K562 (cell line): ENCODE measurements around the gene USHBP1. TPM values are rescaled to one million over a fixed set of nuclear protein-coding genes. Genes with fewer than 3 reads are reported as not detected.

Experiments
- ATF3 ChIP-seq, 2 experiments: fragments of 450-650 bp in 1 of 2; sonication (generic) in 1 of 2; formaldehyde crosslinking in 1 of 2; IDR thresholded peaks in 1 of 2; conservative IDR thresholded peaks in 1 of 2; 2 replicates each; pipeline versions ENCODE4 v1.6.1 to v1.8.1; 2016 to 2023; ENCODE audit warnings: mild to moderate bottlenecking in 2 of 2, moderate library complexity in 2 of 2, inconsistent platforms in 1 of 2, missing genetic modification reagents in 1 of 2
- E2F3 ChIP-seq: fragments of 250-450 bp; sonication (Bioruptor Pico); IDR thresholded peaks from 2 replicates; pipeline ENCODE4 v1.4.0; 2020; ENCODE audit warnings: mild to moderate bottlenecking
- ERF ChIP-seq: fragments of 450-650 bp; formaldehyde crosslinking; IDR thresholded peaks from 2 replicates; pipeline ENCODE4 v1.4.0; 2020; ENCODE audit warnings: mild to moderate bottlenecking, mixed read lengths
- FOXP4 ChIP-seq: sonication (generic); formaldehyde crosslinking; IDR thresholded peaks from 2 replicates; pipeline ENCODE4 v1.8.0; 2022; ENCODE audit warnings: mild to moderate bottlenecking, missing genetic modification reagents, borderline replicate concordance
- GABPA ChIP-seq: fragments of 200-800 bp; sonication (Bioruptor generic); conservative IDR thresholded peaks from 2 replicates; pipeline ENCODE4 v1.6.1; 2016; ENCODE audit warnings: low read depth, missing genetic modification characterization, missing compliant biosample characterization
- GTF2E2 ChIP-seq: fragments of 200-800 bp; sonication (Bioruptor generic); IDR thresholded peaks from 2 replicates; pipeline ENCODE4 v1.6.1; 2016; ENCODE audit warnings: missing genetic modification characterization, missing compliant biosample characterization
- HMGN3 ChIP-seq: IDR thresholded peaks from 2 replicates; pipeline ENCODE4 v1.6.1; 2011; ENCODE audit warnings: borderline replicate concordance, low read depth, mild to moderate bottlenecking, mixed read lengths, low read length; ENCODE audit not compliant: insufficient read length; ENCODE audit errors: extremely low read depth
- KAT2B ChIP-seq: IDR thresholded peaks from one replicate; pipeline ENCODE4 v1.6.1; 2012; ENCODE audit warnings: low read depth, mild to moderate bottlenecking, control low read depth, inconsistent platforms, low read length, moderate library complexity
- MTA1 ChIP-seq: fragments of 450-650 bp; IDR thresholded peaks from 2 replicates; pipeline ENCODE4 v1.6.1; 2017; ENCODE audit warnings: borderline replicate concordance
- NEUROD1 ChIP-seq: fragments of 150-350 bp; IDR thresholded peaks from 2 replicates; pipeline ENCODE4 v1.6.1; 2014; ENCODE audit warnings: borderline replicate concordance, low read length, low read depth; ENCODE audit not compliant: partially characterized antibody
- NFATC3 ChIP-seq: fragments of 450-650 bp; IDR thresholded peaks from 2 replicates; pipeline ENCODE4 v1.6.1; 2017; ENCODE audit warnings: mild to moderate bottlenecking
- NR1H2 ChIP-seq: sonication (generic); formaldehyde crosslinking; IDR thresholded peaks from 2 replicates; pipeline ENCODE4 v1.4.0; 2020; ENCODE audit warnings: mild to moderate bottlenecking, missing genetic modification reagents
- POLR2H ChIP-seq: IDR thresholded peaks from 2 replicates; pipeline ENCODE4 v1.6.1; 2016; ENCODE audit warnings: missing genetic modification characterization, low read depth, mild to moderate bottlenecking, control low read depth, missing compliant biosample characterization, moderate library complexity
- RFX7 ChIP-seq: fragments of 250-450 bp; sonication (Bioruptor Pico); IDR thresholded peaks from 2 replicates; pipeline ENCODE4 v1.5.1; 2021; ENCODE audit warnings: mild to moderate bottlenecking
- polyA plus RNA-seq, 8 experiments: library from polyadenylated mRNA; depleted of rRNA in 4 of 8; stranded (reverse) in 5 of 8; unstranded in 3 of 8; fragments of >200 nt; fragmentation: Nextera tagmentation in 2 of 8; fragmentation: Illumina TruSeq in 1 of 8; extraction: Ambion mirVana in 2 of 8; extraction: Trizol in 1 of 8; gene quantifications; 2 replicates each; pipeline versions ENCODE4 v1.2.1 to v1.2.3, GENCODE V29; 2011 to 2014; ENCODE audit warnings: inconsistent platforms in 1 of 8, missing spikeins in 1 of 8
- total RNA-seq, 7 experiments: library from RNA; depleted of rRNA in 6 of 7; stranded (reverse); fragments of >200 nt in 6 of 7; fragmentation: Illumina TruSeq in 2 of 7; extraction: Trizol in 2 of 7; gene quantifications; 2 replicates each; pipeline versions ENCODE4 v1.2.1 to v1.2.3, GENCODE V29; 2011 to 2021; ENCODE audit warnings: low replicate concordance in 1 of 7
- TF ChIP-seq, protein P1 (sequence below): fragments of 250-450 bp; sonication (Bioruptor Pico); IDR thresholded peaks from 2 replicates; pipeline ENCODE4 v1.5.0; 2021; ENCODE audit warnings: mild to moderate bottlenecking, moderate library complexity
- TF ChIP-seq, protein P2 (sequence below): fragments of 150-350 bp; IDR thresholded peaks from 2 replicates; pipeline ENCODE4 v1.6.1; 2014; ENCODE audit warnings: low read depth, mild to moderate bottlenecking, low read length, borderline replicate concordance

The USHBP1 gene
- total and polyA plus RNA-seq, 9 of the 15 experiments (the other 6 are each of a cell fraction or from before 2014, with no cell fraction given): 0.03 to 0.10 (median 0.05) TPM; not detected in 5

- TF ChIP-seq, protein P1, sequence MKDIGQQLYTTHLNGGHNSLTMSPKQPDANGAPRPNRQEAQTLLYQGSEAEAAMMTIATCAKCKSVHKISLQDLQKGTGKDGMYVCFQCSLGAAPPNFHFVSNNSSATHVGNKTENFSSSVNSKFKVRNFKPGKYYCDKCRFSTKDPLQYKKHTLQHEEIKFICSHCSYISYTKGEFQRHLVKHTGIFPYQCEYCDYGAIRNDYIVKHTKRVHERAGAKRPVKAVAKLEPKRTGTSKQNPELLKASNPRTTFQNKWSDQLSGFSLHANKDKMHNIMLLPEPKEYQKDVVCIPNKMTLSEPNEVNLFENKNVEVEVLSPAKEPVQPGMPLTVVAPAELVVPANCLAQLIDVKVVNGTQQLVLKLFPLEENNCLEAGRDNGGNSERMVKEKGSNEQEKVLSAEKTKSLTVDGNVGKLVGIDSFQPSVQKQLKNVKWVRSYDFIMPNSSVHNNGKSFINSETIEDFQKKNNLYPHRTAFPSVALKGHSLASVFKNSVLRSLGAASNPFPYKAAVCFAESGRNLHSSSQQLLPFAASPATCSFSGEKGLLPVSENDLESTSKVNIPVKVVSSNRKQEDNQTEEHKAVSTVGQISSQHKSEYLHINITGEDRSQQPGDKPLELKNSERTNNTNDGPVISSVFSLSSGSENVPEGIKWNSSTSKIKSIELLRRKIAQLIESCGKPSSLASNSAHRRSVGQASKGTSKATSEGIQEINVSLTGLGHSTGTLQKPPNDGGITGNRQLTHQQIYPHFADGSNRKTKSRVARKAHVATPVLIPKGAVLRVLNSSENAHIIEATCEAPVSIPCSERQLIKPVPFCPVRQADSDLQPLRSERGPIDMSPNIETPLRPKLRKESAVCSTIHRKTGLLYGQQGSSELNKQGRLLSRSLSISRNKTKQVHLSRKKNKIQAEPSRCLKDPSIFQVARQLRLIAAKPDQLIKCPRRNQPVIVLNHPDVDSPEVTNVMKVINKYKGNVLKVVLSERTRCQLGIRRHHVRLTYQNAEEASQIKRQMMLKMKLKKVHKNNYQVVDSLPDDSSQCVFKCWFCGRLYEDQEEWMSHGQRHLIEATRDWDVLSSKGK (CRISPR knock-in tag): no peak
- TF ChIP-seq, protein P2, sequence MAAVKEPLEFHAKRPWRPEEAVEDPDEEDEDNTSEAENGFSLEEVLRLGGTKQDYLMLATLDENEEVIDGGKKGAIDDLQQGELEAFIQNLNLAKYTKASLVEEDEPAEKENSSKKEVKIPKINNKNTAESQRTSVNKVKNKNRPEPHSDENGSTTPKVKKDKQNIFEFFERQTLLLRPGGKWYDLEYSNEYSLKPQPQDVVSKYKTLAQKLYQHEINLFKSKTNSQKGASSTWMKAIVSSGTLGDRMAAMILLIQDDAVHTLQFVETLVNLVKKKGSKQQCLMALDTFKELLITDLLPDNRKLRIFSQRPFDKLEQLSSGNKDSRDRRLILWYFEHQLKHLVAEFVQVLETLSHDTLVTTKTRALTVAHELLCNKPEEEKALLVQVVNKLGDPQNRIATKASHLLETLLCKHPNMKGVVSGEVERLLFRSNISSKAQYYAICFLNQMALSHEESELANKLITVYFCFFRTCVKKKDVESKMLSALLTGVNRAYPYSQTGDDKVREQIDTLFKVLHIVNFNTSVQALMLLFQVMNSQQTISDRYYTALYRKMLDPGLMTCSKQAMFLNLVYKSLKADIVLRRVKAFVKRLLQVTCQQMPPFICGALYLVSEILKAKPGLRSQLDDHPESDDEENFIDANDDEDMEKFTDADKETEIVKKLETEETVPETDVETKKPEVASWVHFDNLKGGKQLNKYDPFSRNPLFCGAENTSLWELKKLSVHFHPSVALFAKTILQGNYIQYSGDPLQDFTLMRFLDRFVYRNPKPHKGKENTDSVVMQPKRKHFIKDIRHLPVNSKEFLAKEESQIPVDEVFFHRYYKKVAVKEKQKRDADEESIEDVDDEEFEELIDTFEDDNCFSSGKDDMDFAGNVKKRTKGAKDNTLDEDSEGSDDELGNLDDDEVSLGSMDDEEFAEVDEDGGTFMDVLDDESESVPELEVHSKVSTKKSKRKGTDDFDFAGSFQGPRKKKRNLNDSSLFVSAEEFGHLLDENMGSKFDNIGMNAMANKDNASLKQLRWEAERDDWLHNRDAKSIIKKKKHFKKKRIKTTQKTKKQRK: no peak
- TF ChIP-seq GTF2E2 (tag) (no peak), POLR2H (tag) (no peak), HMGN3 (peak; percentile 41), NR1H2 (CRISPR knock-in tag) (no peak), RFX7 (CRISPR knock-in tag) (no peak), FOXP4 (CRISPR knock-in tag) (peak; percentile 52; the same call in 1 of the 2 replicates), ATF3 (IDR thresholded peaks at IDR 0.05) (no peak), ATF3 (CRISPR knock-in tag; conservative IDR thresholded peaks at IDR 0.05) (no peak; the same call in 1 of the 2 replicates), KAT2B (no peak), NEUROD1 (no peak), GABPA (tag) (no peak), E2F3 (CRISPR knock-in tag) (0 out of 2 replicates have a peak, but pooled peaks have one; percentile 30), MTA1 (no peak), NFATC3 (no peak), ERF (CRISPR knock-in tag) (no peak)
These were observed 18.1 kb upstream of the USHBP1 start (continued) for GRCh38 chr19:17282488-17283125.
